Gastroesophageal sphincter (tissue), 3 donors: ENCODE results near the gene HMX2.

Experiments
- CTCF ChIP-seq, 4 experiments: fragments of 200-600 bp in 2 of 4; fragments of 450-650 bp in 2 of 4; sonication (generic) in 1 of 4; IDR thresholded peaks; one replicate each; pipeline ENCODE4 v1.5.1; 2017 to 2019; ENCODE audit warnings: antibody characterized with exemption in 4 of 4, mild to moderate bottlenecking in 2 of 4, moderate library complexity in 2 of 4
- EP300 ChIP-seq: sonication (generic); formaldehyde crosslinking; IDR thresholded peaks from one replicate; pipeline ENCODE4 v1.6.1; 2017; ENCODE audit warnings: antibody characterized with exemption, mild to moderate bottlenecking
- POLR2A ChIP-seq, 2 donors: fragments of 450-650 bp; IDR thresholded peaks; one replicate each; pipeline ENCODE4 v1.6.1; 2017; ENCODE audit warnings: antibody characterized with exemption in 2 of 2, mild to moderate bottlenecking in 2 of 2, moderate library complexity in 1 of 2

- TF ChIP-seq POLR2A (IDR thresholded peaks at IDR 0.05) (no peak), CTCF (IDR thresholded peaks at IDR 0.05) (no peak), EP300 (no peak)
These were observed 44.0 kb downstream of the HMX2 start for GRCh38 chr10:123191886-123192285.
